RKO (cell line): ENCODE data around the gene TTC28.
"Not testable (repeated sequence)": the region's sequence is repeated elsewhere in the genome, so short reads cannot be mapped to it uniquely, and the experiment has no call there.

Experiments
- DNase-seq: peaks from one replicate; pipeline ENCODE4 v3.0.0-alpha.2; 2016; ENCODE audit warnings: low spot score

TTC28 gene

DNA sequence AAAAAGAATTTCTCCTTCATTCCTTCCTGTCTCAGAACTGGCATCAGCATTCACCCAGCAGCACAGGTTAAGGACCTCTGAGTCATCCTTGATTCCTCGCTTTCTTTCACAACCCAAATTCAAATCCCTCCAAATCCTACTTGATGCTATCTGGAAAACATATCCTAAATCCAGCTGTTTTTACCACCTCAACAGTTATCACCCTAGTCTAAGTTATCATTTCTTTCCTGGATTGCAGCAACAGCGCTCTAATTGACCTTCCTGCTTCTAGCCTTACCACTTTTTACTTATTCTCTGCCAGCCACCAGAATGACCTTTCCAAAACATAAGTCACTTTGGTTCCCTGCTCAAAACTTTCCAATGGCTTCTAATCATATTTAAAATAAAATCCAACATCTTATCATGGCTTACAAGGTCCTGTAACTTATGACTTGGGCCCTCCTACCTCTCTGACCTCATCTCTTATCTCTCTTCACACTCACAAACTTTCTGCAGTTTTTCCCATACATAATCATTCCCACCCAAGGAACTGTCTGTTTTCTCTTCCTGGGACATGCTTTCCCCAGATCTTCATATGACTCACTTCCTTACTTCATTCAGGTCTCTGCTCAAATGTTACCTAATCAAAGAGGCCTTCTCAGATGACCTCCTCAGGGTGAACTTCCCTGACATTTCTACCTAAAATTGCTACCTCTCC is 119.4 kb downstream of the TTC28 start:
- no peak for DNase-seq

DNA sequence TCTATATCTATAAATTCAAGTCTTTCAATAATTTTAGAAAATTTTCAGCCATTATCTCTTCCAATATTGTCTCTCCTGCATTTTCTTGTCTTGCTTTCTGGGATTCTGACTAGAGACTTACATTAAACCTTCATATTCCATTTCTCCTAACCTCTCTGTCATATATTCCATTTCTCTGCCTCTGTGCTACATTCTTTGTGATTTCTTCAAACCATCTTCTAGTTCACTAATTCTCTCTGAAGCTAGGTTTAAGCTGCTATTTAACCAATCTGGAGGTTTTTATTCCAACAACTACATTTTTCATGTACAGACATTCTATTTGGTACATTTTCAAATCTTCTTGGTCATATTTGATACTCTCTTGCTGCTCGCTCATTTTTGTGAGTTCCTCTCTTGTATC is 122.5 kb downstream of the TTC28 start:
- no peak for DNase-seq

DNA sequence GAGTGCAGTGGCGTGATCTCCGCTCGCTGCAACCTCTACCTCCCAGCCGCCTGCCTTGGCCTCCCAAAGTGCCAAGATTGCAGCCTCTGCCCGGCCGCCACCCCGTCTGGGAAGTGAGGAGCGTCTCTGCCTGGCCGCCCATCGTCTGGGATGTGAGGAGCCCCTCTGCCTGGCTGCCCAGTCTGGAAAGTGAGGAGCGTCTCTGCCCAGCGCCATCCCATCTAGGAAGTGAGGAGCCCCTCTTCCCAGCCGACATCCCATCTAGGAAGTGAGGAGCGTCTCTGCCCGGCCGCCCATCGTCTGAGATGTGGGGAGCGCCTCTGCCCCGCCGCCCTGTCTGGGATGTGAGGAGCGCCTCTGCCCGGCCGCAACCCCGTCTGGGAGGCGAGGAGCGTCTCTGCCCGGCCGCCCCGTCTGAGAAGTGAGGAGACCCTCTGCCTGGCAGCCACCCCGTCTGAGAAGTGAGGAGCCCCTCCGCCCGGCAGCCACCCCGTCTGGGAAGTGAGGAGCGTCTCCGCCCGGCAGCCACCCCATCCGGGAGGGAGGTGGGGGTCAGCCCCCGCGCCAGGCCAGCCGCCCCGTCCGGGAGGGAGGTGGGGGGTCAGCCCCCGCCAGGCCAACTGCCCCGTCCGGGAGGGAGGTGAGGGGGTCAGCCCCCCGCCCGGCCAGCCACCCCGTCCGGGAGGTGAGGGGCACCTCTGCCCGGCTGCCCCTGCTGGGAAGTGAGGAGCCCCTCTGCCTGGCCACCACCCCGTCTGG is 126.4 kb downstream of the TTC28 start:
- not testable (repeated sequence) for DNase-seq

GRCh38 chr22:28548406-28548805 is 131.2 kb downstream of the TTC28 start:
- no peak for DNase-seq

DNA sequence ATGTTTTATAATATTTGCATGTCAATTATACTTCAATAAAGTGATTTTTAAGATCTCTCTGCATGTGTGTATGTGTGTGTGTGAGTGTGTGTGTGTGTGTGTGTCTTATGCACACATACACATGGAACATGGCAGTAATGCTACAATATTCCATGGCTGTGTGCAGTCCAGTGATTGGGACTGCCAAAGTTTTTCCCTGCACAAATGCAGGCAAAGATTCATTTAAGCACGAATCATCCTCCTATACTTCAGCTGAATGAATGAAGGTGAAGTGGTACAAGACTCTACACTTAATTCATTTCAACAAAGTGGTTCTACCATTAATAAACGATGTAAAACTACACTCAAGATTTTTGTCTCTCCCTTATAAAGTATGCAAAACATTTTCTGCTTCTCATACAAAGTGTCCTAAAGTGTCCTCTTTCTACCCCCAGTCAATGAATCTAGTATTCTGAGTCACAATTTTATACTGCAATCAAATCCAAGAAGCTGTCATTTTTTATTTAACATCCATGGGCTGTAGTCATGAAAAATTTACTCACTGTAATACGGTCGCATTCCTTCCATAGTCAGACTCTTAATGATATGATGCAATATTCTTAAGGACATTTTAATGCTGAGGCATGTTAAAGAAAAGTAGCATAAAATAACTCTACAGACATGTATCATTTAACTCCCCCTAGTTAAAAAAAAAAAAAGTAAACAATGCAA is 132.4 kb downstream of the TTC28 start:
- DNase-seq, result no peak

DNA sequence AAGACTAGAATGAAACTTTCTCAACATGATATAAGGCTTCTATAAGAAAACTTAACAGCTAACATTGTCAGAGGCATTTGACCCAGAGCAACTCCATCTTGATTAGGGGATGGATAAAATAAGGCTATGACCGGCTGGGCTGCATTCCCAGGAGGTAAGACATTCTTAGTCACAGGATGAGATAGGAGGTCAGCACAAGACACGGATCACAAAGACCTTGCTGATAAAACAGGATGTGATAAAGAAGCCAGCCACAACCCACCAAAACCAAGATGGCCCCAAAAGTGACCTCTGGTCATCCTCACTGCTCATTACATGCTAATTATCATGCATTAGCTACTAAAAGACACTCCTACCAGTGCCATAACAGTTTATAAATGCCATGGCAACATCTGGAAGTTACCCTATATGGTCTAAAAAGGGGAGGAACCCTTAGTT is 135.2 kb downstream of the TTC28 start:
- peak; percentile 47 for DNase-seq

DNA sequence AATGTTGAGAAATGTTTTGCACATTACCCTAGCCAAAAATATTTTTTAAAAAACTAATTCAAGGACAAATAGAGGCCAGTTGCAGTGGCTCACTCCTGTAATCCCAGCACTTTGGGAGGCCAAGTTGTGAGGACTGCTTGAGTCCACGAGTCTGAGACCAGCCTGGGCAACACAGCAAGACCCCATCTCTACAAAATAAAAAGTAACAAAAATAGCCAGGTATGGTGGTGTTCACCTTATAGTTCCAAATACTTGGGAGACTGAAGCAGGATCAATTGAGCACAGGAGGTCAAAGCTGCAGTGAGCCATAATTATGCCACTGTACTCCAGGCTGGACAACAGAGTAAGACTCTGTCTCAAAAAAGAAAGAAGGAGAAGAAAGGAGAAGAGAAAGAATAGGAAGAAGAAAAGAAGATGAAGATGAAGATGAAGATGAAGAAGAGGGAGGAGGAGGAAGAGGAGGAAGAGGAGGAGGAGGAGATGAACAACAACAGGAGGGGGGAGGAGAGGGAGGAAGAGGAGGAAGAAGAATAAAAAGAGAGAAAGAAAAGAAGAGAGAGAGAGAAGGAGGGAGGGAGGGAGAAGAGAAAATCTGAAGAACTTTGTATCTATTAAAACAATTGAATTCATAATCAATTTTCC is 136.5 kb downstream of the TTC28 start:
- no peak for DNase-seq

DNA sequence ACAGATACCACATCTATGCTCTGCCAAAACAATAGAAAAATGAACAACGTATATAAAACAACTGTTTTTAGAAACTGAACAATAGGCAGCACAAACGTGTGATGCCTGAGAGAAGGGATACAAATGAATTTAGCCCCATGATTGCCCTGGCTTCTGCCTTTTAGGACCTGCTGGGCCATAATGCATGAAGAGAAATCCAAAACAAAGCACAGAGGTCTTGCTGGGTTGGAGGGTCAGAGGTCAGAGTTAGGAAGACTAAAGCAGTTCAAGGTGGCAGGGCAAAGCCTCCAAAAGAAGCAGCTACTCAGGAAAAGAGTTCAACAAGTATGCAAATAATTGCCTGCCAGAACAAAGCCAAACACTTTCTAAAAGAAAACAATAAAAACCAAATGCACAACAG is 138.5 kb downstream of the TTC28 start:
- no peak for DNase-seq

GRCh38 chr22:28538922-28539321 is 140.7 kb downstream of the TTC28 start:
- DNase-seq, result no peak

GRCh38 chr22:28530565-28530964 is 149.1 kb downstream of the TTC28 start:
- not testable (repeated sequence) for DNase-seq

DNA sequence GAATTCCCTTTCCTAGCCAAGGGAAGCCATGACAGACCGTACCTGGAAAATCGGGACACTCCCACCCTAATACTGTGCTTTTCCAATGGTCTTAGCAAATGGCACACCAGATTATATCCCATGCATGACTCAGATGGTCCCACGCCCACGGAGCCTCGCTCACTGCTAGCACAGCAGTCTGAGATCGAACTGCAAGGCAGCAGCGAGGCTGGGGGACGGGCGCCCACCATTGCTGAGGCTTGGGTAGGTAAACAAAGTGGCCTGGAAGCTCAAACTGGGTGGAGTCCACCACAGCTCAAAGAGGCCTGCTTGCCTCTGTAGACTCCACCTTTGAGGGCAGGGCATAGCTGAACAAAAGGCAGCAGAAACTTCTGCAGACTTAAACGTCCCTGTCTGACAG is 150.5 kb downstream of the TTC28 start:
- not testable (repeated sequence) for DNase-seq

DNA sequence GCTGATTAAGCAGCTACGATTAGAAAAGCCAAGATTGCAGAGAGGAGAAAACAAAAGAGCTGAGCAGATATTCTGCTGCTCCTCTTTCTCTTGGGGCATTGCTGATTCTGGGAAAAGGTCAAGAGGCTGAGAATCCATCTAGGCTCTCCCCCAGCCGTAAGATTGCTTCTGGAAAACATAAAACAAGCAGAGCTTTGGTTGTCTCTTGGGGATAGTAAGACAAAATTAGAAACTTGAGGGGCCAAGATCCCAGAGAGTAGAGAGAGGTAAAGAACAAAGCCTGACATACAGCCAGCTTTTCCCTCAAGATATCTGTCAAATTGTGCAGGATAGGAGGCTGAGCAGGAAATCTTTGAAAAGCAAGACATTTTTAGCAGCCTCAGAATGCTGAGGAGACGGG is 158.2 kb downstream of the TTC28 start:
- DNase-seq, result no peak

DNA sequence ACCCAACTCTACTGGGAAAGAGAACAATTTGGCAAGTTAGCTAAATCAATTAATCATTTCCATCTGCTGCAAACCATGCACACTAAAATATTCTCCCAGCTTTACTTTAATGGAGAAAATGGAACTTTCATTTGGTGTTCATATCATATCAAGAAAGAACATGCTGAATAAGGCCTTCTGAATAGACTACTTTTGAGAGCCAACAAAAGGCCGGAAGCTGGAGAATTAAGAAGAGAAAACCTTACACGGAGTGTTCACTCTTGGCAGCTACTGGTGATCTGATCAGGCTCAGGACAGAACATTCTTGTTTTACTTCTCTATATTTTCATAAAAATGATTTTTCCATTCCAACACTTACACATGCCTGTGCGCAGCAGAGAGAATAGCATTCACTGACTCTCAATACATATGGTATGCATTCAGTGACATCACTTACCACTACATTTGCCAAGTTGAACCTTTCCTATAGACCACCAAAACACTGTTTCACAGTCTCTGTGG is 165.3 kb downstream of the TTC28 start:
- DNase-seq, result no peak

DNA sequence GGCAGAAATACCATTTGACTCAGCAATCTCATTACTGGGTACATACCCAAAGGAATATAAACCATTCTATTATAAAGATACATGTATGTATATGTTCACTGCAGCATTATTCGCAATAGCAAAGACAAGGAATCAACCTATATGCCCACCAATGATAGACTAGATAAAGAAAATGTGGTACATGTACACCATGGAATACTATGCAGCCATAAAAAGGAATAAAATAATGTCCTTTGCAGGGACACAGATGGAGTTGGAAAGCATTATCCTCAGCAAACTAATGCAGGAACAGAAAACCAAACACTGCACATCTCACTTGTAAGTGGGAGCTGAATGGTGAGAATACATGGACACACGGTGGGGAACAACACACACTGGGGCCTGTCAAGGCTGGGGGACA is 167.3 kb downstream of the TTC28 start:
- DNase-seq, result not testable (repeated sequence)

DNA sequence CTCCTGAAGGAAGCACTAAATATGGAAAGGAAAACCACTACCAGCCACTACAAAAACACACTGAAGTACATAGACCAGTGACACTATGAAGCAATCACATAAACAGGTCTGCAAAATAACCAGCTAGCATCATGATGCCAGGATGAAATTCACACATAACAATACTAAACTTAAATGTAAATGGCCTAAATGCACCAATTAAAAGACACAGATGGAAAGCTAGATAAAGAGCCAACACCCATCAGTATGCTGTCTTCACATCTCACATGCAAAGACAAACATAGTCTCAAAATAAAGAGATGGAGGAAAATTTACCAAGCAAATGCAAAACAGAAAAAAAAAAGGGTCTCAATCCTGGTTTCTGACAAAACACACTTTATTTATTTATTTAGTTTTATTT is 171.7 kb downstream of the TTC28 start:
- no peak for DNase-seq

- DNase-seq, result no peak
These were observed 173.5 kb downstream of the TTC28 start for GRCh38 chr22:28506150-28506535.

DNA sequence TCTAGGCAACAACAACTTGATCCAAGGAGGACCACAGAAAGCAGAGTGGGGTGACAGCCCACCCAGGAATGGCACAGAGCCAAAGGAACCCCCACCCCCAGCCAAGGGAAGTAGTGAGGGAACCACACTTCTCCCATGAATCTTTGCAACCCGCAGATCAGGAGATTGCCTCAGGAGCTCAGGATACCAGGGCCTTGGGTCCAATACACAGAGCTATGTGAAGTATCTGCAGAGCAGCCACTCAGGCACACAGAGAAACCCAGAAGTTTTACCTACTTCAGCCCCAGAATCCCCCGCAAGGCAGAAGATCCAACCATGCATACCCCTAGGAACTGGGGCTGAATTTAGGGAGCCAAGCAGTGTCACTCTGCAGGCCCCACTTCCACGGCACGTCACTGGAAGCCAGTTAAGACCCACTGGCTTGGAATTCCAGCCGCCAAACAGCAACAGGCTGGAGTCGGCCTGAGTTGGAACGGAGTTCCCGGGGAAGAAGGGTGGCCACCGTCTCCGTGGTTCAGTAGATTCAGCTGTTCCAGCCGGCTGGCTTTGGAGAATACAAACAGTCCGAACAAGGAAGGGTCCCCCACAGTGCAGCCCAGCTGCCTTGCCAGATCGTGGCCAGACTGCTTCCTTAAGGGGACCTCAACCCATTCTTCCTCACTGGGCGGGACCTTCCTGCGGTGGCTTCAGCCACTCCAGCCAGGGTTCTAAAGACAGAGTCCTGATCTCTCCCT is 174.1 kb downstream of the TTC28 start:
- DNase-seq, result no peak

GRCh38 chr22:28500006-28500405 is 179.6 kb downstream of the TTC28 start:
- no peak for DNase-seq

DNA sequence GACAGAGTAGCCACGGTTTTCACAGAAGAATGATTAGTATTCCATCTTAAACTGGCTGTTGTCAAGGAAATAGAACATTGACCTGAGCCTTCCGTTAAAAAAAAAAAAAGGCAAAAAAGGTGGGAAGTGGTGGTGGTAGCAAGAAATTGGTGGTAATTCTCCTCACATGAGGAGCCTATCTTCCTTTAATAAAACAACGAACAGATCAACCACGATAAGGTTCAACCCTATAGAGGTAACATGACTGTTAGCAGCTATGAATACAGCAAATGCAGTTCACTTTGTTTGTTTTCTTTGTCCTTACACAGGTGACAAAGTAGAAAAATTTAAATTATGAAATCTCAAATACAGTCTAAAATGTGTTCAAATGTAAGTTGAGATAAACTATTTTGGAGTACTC is 181.6 kb downstream of the TTC28 start:
- DNase-seq, result no peak

DNA sequence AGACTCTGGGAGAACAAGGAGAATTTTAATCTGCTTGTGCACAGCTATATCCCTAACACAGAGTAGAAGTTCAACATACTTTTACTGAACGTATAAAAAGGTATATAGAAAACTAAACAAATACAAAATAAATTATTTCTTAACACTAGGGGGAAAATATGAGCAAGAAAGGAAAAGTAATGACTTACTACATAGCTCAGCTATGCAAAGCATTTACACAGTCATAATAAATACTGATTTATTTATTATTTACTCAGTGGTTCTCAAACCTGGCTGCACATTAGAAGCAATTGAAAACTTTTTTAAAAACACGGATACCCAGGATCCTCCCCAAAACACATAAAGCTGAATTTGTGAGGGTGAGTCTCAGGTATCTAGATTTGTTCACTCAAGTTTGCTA is 182.5 kb downstream of the TTC28 start:
- DNase-seq, result no peak

- not testable (repeated sequence) for DNase-seq
These were observed 188.4 kb downstream of the TTC28 start for GRCh38 chr22:28491289-28491688.

- no peak for DNase-seq
These were observed 190.8 kb downstream of the TTC28 start for GRCh38 chr22:28488825-28489224.
